ENCODE measurements around the gene CDO1.

Gene CDO1

DNA sequence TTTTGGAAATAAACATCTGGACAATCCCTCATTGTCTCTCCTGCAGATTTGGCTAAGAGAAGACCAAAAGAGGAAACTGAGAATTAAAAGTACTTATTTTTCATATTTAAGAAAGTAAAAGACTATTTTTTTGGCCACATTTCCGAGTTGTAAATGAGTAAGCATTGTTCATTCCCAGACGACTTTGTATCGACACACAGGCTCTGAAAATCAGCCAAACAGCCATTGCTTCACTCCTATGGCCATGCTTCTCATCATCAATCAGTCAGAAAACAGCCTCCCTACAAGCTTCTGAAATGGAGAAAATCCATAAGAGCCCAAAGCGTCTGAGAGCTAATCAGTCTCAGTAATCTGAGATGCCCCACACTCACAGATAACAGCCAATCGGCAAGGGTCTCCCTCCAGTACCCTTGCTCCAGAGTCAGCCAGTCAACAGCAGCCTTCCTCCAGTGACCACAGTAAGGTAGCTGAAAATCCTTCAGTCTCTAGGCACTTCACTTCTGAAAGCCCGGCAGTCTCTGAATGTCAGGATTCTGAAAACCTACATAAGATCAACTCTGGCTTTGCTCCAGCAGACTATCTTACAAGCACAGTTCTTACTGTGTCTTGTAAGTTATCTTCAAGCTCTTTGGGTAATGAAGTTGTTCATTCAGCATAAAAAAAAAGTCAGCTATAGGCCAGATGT is 30.9 kb downstream of the CDO1 start:
- peak; percentile 30 for DNase-seq (ENCODE audit: low read depth)

DNA sequence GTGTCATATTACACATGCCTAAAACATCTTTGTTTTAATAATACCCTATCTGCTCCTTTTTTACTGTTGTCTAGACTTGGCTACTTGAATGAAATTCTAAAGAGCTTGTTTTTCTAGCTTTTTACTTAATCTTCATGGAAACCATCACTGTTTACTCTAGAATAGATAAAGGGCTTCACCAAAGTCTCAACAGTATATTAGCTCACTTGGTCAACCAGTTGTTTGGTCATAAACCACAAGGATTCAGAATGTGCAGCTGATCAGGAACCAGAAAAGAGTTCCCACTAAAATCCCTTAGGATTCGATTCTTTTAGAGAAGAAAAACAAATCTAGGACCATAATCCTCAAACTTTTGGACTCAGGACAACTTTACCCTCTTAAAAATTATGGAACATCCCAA is 38.0 kb downstream of the CDO1 start:
- peak; percentile 54 for DNase-seq (ENCODE audit: low read depth)

DNA sequence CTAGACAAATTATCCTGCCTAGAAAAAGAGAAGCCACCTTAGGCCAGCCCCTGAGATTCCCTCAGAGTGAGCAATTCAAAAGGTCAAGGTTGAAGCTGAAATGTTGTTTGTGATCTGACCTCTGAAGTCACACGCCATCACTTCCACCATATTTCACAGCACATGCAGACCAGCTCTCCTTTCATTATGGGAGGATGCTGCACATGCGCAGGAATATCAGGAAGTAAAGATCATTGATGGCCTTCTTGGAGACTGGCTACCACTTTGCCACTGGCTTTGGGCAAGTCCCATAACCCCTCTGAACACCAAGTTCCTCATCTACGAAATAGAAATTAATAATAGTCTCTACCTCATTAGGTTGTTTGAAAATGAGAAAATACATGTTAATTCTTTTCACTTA is 39.5 kb downstream of the CDO1 start:
- no peak for DNase-seq (ENCODE audit: low read depth)

DNA sequence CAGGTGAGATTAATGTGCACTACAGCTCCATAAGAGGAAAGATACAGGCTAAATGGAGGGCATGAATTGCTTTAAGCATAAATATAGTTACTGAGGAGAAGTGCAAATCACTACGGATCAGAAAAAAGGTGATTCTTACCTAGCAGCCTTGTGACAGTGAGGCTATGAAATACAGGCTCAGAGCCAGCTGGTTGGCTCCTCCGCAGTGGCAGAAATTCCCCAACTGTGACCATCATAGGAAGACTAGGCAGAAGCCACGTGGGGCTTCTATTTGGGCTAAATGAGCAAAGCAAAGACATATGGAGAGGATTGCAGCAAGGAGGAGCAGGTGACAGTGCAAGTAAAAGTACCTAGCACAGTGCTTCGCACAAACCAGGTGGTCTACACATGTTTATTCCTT is 40.5 kb downstream of the CDO1 start:
- no peak for DNase-seq (ENCODE audit: low read depth)

DNA sequence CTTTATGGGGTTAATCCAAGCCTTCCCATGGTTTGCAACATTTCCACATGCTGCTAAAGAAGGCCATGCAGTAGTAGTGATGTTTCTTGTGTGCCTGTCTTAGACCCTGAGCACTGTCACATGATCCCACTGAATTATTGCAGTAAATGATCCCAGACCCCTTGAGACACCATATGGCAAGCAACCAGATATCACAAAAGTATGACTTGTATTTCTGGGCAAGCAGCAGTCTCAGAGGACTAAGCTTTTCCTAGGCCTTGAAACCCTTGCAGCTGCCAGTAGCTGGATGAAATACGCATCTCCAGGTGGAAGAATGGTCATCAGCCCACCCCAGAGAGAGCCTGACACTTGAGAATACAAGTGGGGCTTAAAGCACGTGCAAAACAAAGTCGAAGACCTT is 41.8 kb downstream of the CDO1 start:
- peak; percentile 57 for DNase-seq (ENCODE audit: low read depth)

DNA sequence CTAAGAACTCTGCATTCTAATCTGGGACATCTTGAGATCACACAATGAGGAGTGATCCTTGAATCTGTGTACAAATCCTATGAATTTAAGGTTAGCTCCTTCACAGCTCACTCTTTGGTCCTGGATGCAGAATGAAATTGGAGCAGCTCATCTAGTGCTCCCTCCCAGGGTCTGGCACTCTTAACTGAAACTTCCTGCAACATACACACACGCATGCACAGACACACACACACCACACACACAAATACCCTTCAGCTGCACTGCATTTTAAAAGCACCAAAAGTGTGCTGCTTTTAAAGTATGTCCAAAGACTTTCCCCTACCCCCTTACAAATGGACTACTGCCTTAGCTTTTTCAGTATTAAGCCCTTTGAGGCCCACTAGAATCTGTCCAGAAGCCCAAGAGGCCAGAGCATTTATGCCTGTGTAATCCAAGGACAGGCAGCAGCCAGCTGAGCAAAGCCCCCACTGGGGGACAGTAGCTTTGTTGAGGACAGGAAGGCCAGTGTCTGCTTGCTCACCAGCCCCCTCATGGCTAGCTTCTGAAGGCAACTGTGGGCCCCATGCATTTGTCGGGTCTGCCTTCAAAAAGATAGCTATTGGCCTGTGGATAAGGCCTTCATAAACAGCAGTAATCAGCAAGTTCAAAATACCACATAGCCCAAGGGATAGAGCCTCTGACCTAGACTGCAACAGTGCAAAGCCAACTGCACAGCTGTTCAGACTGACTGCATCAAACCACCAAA is 43.6 kb downstream of the CDO1 start:
- peak; percentile 23 for DNase-seq (ENCODE audit: low read depth)

DNA sequence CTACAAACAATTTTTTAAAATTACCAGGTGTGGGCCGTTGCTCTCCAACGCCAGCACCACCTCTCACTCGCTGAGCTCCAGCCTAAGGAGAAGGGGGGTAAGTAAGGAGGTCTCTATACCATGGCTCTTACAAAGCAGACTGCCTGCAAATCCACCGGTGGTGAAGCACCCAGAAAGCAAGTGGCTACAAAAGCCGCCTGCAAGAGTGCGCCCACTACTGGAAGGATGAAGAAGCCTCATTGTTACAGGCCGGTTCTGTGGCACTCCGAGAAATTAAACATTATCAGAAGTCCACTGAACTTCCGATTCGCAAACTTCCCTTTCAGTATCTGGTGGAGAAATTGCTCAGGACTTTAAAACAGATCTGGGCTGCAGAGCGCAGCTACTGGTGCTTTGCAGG is 46.0 kb downstream of the CDO1 start:
- no peak for DNase-seq (ENCODE audit: low read depth)

DNA sequence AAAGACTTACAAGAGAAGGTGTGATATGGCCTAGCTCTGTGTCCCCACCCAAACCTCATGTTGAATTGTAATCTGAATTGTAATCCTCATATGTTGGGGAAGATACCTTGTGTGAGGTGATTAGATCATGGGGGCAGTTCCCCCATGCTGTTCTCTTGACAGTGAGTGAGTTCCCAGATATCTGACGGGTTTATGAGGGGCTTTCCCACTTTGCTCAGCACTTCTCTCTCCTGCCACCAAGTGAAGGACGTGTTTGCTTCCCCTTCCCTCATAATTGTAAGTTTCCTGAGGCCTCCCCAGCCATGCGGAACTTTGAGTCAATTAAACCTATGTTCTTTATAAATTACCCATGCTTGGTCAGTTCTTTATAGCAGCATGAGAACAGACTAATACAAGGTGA is 49.0 kb downstream of the CDO1 start:
- no peak for DNase-seq (ENCODE audit: low read depth)

DNA sequence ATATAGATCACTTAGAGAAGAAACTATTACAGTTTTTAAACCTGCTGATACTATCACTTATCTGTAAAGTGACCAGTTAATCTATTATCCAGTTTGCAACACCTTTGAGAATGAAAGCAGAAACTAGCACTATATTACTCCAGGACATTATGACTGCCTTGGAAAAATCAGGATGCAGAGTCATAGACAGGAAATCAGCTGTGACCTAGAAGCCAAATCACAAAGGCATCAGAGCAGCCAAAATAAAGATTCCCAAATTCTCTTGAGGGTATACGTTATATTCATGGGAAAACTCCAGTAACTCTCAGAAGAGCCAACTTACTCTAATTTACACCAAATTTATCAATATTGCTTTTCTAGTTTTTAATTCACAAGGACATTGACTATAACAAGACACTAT is 49.9 kb downstream of the CDO1 start:
- DNase-seq (ENCODE audit: low read depth): peak; percentile 11

DNA sequence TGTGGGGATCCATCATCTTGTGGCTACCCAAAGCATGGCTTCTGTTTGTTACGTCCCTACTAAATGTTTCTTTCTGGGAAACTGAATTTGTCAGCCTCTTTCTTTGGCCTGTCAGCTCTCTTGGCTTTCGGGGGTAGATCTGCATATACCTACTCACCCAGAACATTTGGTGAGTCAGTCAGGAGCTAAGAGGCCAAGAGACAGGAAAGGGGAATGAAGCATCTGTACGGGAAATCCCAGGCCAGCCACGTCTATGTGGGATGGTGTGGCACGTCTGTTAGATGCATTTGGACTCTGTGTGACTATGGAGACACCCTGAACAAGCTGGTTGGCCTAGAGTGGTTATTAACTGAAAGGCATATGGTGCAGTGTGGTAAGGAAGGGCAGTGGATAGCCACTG is 58.1 kb downstream of the CDO1 start:
- no peak for DNase-seq (ENCODE audit: low read depth)

DNA sequence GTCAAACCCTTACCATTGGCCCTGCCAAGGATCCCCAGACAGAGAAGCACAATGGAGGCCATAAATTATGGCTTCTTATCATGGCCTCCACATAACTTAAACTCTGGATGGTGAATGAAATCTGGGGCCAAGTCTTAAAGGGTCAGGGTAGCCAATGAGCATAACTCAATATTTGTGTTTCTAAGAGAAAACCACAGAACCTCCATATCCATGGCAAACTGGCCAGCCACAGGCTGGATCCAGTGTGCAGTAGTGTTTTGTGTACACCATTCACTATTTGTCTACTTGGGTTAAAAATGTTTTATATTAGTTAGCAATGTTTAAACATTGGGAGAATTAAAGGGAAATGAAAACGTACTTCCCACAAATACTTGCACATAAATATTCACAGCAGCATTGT is 60.8 kb downstream of the CDO1 start:
- DNase-seq (ENCODE audit: low read depth): no peak
